GM12878 (cell line): ENCODE measurements around the gene PDLIM5. TPM values are rescaled to one million over a fixed set of nuclear protein-coding genes. Genes with fewer than 3 reads are reported as not detected.

Experiments used
- ATAC-seq: fragments of 200-7000 bp; cut with Tn5 transposase; 3 replicates; pipeline ENCODE4 v1.9.1; 2020; ENCODE audit warnings: mild to moderate bottlenecking, moderate library complexity
- BruUV-seq: library from RNA; stranded (reverse); fragments of 400-500 nt; replicated peaks from 2 replicates; lab custom pipeline; 2021; lab: Mats Ljungman, UMichigan
- CTCF ChIA-PET: fragments of 300-600 bp; sonication (Branson Sonifier 250); formaldehyde crosslinking; extraction: SDS; loops from one replicate; lab custom pipeline; 2021; ENCODE audit warnings: inconsistent platforms; lab: Yijun Ruan, JAX
- POLR2A ChIA-PET: fragments of 350-600 bp; formaldehyde crosslinking; extraction: SDS; loops from one replicate; lab custom pipeline; 2021; ENCODE audit warnings: inconsistent platforms; lab: Charles Lee
- RAD21 ChIA-PET: fragments of 300-600 bp; sonication (Branson Sonifier 250); formaldehyde crosslinking; loops from one replicate; lab custom pipeline; 2023; ENCODE audit warnings: antibody characterized with exemption; ENCODE audit not compliant: unreplicated experiment; lab: Charles Lee
- SMC1A ChIA-PET: fragments of 300-600 bp; sonication (Branson Sonifier 250); formaldehyde crosslinking; loops from one replicate; lab custom pipeline; 2023; ENCODE audit not compliant: unreplicated experiment, uncharacterized antibody; lab: Charles Lee
- DNase-seq: peaks from one replicate; pipeline ENCODE4 v3.0.0-alpha.2; 2011; ENCODE audit warnings: low read depth, low spot score
- FAIRE-seq: peaks from 3 replicates; lab custom pipeline; 2011; peaks lifted over from hg19 to GRCh38; lab: Jason Lieb, UNC
- H2AFZ ChIP-seq: 2 replicates; pipeline ENCODE4 v1.6.0; 2011; ENCODE audit warnings: low read depth, low read length, control low read depth; ENCODE audit not compliant: control insufficient read depth
- H3K27ac ChIP-seq: 2 replicates; pipeline ENCODE4 v1.5.1; 2011; ENCODE audit warnings: control low read depth; ENCODE audit not compliant: control insufficient read depth, insufficient read depth
- H3K27me3 ChIP-seq, 2 experiments: replicated peaks in 1 of 2; 2 replicates each; pipeline versions ENCODE4 v1.6.0 to v1.6.1; 2011; ENCODE audit warnings: low read length in 1 of 2; ENCODE audit not compliant: control insufficient read depth in 2 of 2, insufficient read depth in 2 of 2
- H3K36me3 ChIP-seq, 2 experiments: 2 replicates each; pipeline ENCODE4 v1.5.1; 2011; ENCODE audit warnings: low read length in 1 of 2; ENCODE audit not compliant: control insufficient read depth in 2 of 2, insufficient read depth in 2 of 2
- H3K4me1 ChIP-seq: 2 replicates; pipeline ENCODE4 v1.6.1; 2011; ENCODE audit warnings: mild to moderate bottlenecking, low read length, moderate library complexity, mixed read lengths; ENCODE audit not compliant: control insufficient read depth, insufficient read depth
- H3K4me2 ChIP-seq: 2 replicates; pipeline ENCODE4 v1.6.0; 2011; ENCODE audit warnings: control low read depth; ENCODE audit not compliant: control insufficient read depth, insufficient read depth
- H3K4me3 ChIP-seq: fragments of 200-600 bp; sonication (generic); 2 replicates; pipeline ENCODE4 v1.5.1; 2016
- H3K79me2 ChIP-seq: 2 replicates; pipeline ENCODE4 v1.6.0; 2011; ENCODE audit warnings: low read length; ENCODE audit not compliant: control insufficient read depth, insufficient read depth
- H3K9ac ChIP-seq: 2 replicates; pipeline ENCODE4 v1.8.0; 2011; ENCODE audit warnings: low read length, control low read depth, mixed read lengths; ENCODE audit not compliant: control insufficient read depth, insufficient read depth
- H3K9me3 ChIP-seq: replicated peaks from 3 replicates; pipeline ENCODE4 v1.5.1; 2011; ENCODE audit warnings: mild to moderate bottlenecking, low read length; ENCODE audit not compliant: control insufficient read depth, insufficient read depth
- H4K20me1 ChIP-seq: 2 replicates; pipeline ENCODE4 v1.6.0; 2011; ENCODE audit not compliant: control insufficient read depth, insufficient read depth
- ATF3 ChIP-seq: IDR thresholded peaks from 2 replicates; pipeline ENCODE4 v1.6.1; 2011; ENCODE audit warnings: low read depth, mild to moderate bottlenecking, low read length, moderate library complexity, borderline replicate concordance; ENCODE audit errors: extremely low read depth
- CHD2 ChIP-seq: IDR thresholded peaks from 2 replicates; pipeline ENCODE4 v1.6.1; 2011; ENCODE audit warnings: low read depth, low read length, improper control_type of control experiment, borderline replicate concordance
- FOXK2 ChIP-seq: fragments of 450-650 bp; IDR thresholded peaks from 2 replicates; pipeline ENCODE4 v1.6.1; 2017; ENCODE audit warnings: mild to moderate bottlenecking, moderate library complexity
- IKZF2 ChIP-seq, 2 experiments: fragments of 450-650 bp; IDR thresholded peaks; 2 replicates each; pipeline ENCODE4 v1.6.1; 2017; ENCODE audit warnings: mild to moderate bottlenecking in 2 of 2, moderate library complexity in 2 of 2
- JUNB ChIP-seq: IDR thresholded peaks from 2 replicates; pipeline ENCODE4 v1.6.1; 2016; ENCODE audit warnings: antibody characterized with exemption, mild to moderate bottlenecking
- MXI1 ChIP-seq: fragments of 150-350 bp; IDR thresholded peaks from 2 replicates; pipeline ENCODE4 v1.6.1; 2011; ENCODE audit warnings: low read depth, mild to moderate bottlenecking, inconsistent platforms, low read length, improper control_type of control experiment
- NFIC ChIP-seq: IDR thresholded peaks from 2 replicates; pipeline ENCODE4 v1.6.1; 2012; ENCODE audit warnings: low read depth, mild to moderate bottlenecking, inconsistent platforms, low read length, moderate library complexity
- PRDM15 ChIP-seq: fragments of 450-650 bp; formaldehyde crosslinking; IDR thresholded peaks from 2 replicates; pipeline ENCODE4 v1.4.0; 2020; ENCODE audit warnings: mild to moderate bottlenecking, moderate library complexity
- RBBP5 ChIP-seq: fragments of 200-600 bp; sonication (generic); conservative IDR thresholded peaks from 2 replicates; pipeline ENCODE4 v1.6.1; 2016
- RCOR1 ChIP-seq: conservative IDR thresholded peaks from 2 replicates; pipeline ENCODE4 v1.6.1; 2012; ENCODE audit warnings: low read depth, low read length, improper control_type of control experiment
- SIN3A ChIP-seq: IDR thresholded peaks from 2 replicates; pipeline ENCODE4 v1.6.1; 2012; ENCODE audit warnings: low read depth, low read length, improper control_type of control experiment
- SMARCA5 ChIP-seq: fragments of 450-650 bp; IDR thresholded peaks from 2 replicates; pipeline ENCODE4 v1.6.1; 2017; ENCODE audit warnings: mild to moderate bottlenecking
- SMC3 ChIP-seq: IDR thresholded peaks from 2 replicates; pipeline ENCODE4 v1.6.1; 2011; ENCODE audit warnings: low read length, improper control_type of control experiment, borderline replicate concordance
- SREBF2 ChIP-seq: IDR thresholded peaks from 2 replicates; pipeline ENCODE4 v1.6.1; 2012; ENCODE audit warnings: mild to moderate bottlenecking, low read length
- STAT1 ChIP-seq: fragments of 450-650 bp; conservative IDR thresholded peaks from 2 replicates; pipeline ENCODE4 v1.6.1; 2014; ENCODE audit warnings: antibody characterized with exemption, mild to moderate bottlenecking
- WRNIP1 ChIP-seq: IDR thresholded peaks from 2 replicates; pipeline ENCODE4 v1.6.1; 2011; ENCODE audit warnings: low read depth, low read length, improper control_type of control experiment, borderline replicate concordance
- YBX1 ChIP-seq: fragments of 450-650 bp; IDR thresholded peaks from 2 replicates; pipeline ENCODE4 v1.6.1; 2016; ENCODE audit warnings: antibody characterized with exemption
- WGBS: methylation state at CpG from one replicate; pipeline ENCODE4 v1.1.6; 2016; ENCODE audit warnings: low lambda C conversion rate; ENCODE audit not compliant: insufficient replicate concordance, insufficient coverage; ENCODE audit errors: missing lambda C conversion rate; 5-methylcytosine and 5-hydroxymethylcytosine counted together
- in situ Hi-C: fragments of 300-500 bp; cut with MboI; formaldehyde crosslinking; loops from 9 replicates; pipeline ENCODE4 v1.14.3; 2018; ENCODE audit warnings: mixed read lengths
- intact Hi-C: fragments of 100-400 bp; cut with micrococcal nuclease; formaldehyde crosslinking; loops from one replicate; pipeline ENCODE4 v1.14.2; 2022; ENCODE audit not compliant: unreplicated experiment
- polyA plus RNA-seq, 11 experiments: library from polyadenylated mRNA; depleted of rRNA in 4 of 11; unstranded in 6 of 11; stranded (reverse) in 5 of 11; fragments of >200 nt; fragmentation: Nextera tagmentation in 4 of 11; fragmentation: Illumina TruSeq in 1 of 11; extraction: Ambion mirVana in 4 of 11; extraction: Trizol in 1 of 11; gene quantifications; 1 replicate in 1 of 11; 2 replicates in 10 of 11; pipeline versions ENCODE4 v1.2.1 to v1.2.3, GENCODE V29; 2011 to 2016; ENCODE audit warnings: inconsistent platforms in 2 of 11, missing spikeins in 2 of 11, low read depth in 1 of 11
- total RNA-seq, 4 experiments: library from RNA; depleted of rRNA in 3 of 4; stranded (reverse); fragments of >200 nt in 3 of 4; fragmentation: Illumina TruSeq in 1 of 4; extraction: Trizol in 1 of 4; gene quantifications; 2 replicates each; pipeline versions ENCODE4 v1.2.1 to v1.2.3, GENCODE V29; 2013 to 2021

Gene PDLIM5
- total and polyA plus RNA-seq, 10 of the 15 experiments (the other 5 are each of a cell fraction or from before 2014, with no cell fraction given): 10.0 to 52.9 (median 20.7) TPM

- TF ChIP-seq RCOR1 (no peak), SMC3 (no peak), JUNB (no peak), SREBF2 (no peak), ATF3 (no peak), CHD2 (no peak)
These were observed 109.7 kb downstream of the PDLIM5 start (continued) for GRCh38 chr4:94561249-94562024.

GRCh38 chr4:94562285-94562684 is 110.5 kb downstream of the PDLIM5 start:
- no peak for DNase-seq
- intact Hi-C loops: no loop called here
- ChIA-PET SMC1A (interaction anchor here (1.4 to 2.6 kb wide), 6 partner anchors 12 to 42 kb away, joined by 3 to 13 read pairs (median 4); no protein-coding TSS in a partner anchor), CTCF (interaction anchor here (0.8 to 1.7 kb wide), 3 partner anchors 8 to 155 kb away, joined by 3 to 5 read pairs (median 4); no protein-coding TSS in a partner anchor), POLR2A (interaction anchor here (0.9 to 1.4 kb wide), 2 partner anchors 10 to 43 kb away, joined by 3 read pairs; no protein-coding TSS in a partner anchor), RAD21 (interaction anchor here (0.6 to 1.7 kb wide), 2 partner anchors 89 to 109 kb away, joined by 4 read pairs; no protein-coding TSS in a partner anchor)
- Histone ChIP-seq H2AFZ (no peak overlapping the region), H3K4me2 (no peak overlapping the region), H3K4me3 (no peak overlapping the region), H3K36me3 (no peaks in the 10 kb centered on the region), H4K20me1 (no peaks in the 10 kb centered on the region), H3K4me1 (no peaks in the 10 kb centered on the region), H3K9ac (no peak overlapping the region), H3K27me3 (no peaks in the 10 kb centered on the region), H3K9me3 (no peaks in the 10 kb centered on the region), H3K79me2 (no peaks in the 10 kb centered on the region), H3K27ac (no peak overlapping the region)
- BruUV-seq: no TSS peak
- in situ Hi-C loops: no loop called here
- WGBS: 100% methylated on average over 1 of the region's 1 CpG
- no peak for FAIRE-seq
- no peak for ATAC-seq
- TF ChIP-seq YBX1: no peak
- no peak for TF ChIP-seq SMARCA5
- no peak for TF ChIP-seq FOXK2
- TF ChIP-seq NFIC: no peak
- TF ChIP-seq WRNIP1: no peak
- TF ChIP-seq SIN3A: no peak
- no peak for TF ChIP-seq IKZF2 (IDR thresholded peaks at IDR 0.05)
- TF ChIP-seq RBBP5: no peak
- no peak for TF ChIP-seq STAT1
- no peak for TF ChIP-seq PRDM15 (CRISPR knock-in tag)
- no peak for TF ChIP-seq MXI1
